NCI-H1092 treated with DMSO at 0.1 percent for 48 hours (cell line): ENCODE measurements around the gene CLDN20.
A peak's percentile ranks its signal among the peaks of the same experiment; 100 is the strongest.

Experiments
- DNase-seq: peaks from one replicate; lab custom pipeline; 2025; lab: John Stamatoyannopoulos, UW

The CLDN20 gene

GRCh38 chr6:155313602-155314091 lies 49.8 kb downstream of the CLDN20 start:
- peak; percentile 39 for DNase-seq

GRCh38 chr6:155314092-155314772 lies 50.4 kb downstream of the CLDN20 start, which contains the start of gene TFB1M:
Gene TFB1M (minus strand): TSS chr6:155314484. CDS start chr6:155314428, 56 bp downstream.
- peak; percentile 100 for DNase-seq

GRCh38 chr6:155314773-155315515 lies 51.1 kb downstream of the CLDN20 start:
- peak; percentile 96 for DNase-seq

- DNase-seq = no peak
Observed at GRCh38 chr6:155315516-155315871, 51.7 kb downstream of the CLDN20 start.

GRCh38 chr6:155316419-155316818 lies 52.6 kb downstream of the CLDN20 start:
- no peak for DNase-seq

GRCh38 chr6:155317186-155317585 lies 53.4 kb downstream of the CLDN20 start:
- DNase-seq = no peak

- no peak for DNase-seq
Observed at GRCh38 chr6:155319902-155320301, 56.1 kb downstream of the CLDN20 start.

GRCh38 chr6:155324172-155324571 lies 60.4 kb downstream of the CLDN20 start:
- no peak for DNase-seq

- no peak for DNase-seq
Observed at GRCh38 chr6:155324993-155325392, 61.2 kb downstream of the CLDN20 start.

- no peak for DNase-seq
Observed at GRCh38 chr6:155325700-155326516, 62.1 kb downstream of the CLDN20 start.
